ENCODE results near the gene GPRC5A.
A peak's percentile ranks its signal among the peaks of the same experiment; 100 is the strongest.

The GPRC5A gene

DNA sequence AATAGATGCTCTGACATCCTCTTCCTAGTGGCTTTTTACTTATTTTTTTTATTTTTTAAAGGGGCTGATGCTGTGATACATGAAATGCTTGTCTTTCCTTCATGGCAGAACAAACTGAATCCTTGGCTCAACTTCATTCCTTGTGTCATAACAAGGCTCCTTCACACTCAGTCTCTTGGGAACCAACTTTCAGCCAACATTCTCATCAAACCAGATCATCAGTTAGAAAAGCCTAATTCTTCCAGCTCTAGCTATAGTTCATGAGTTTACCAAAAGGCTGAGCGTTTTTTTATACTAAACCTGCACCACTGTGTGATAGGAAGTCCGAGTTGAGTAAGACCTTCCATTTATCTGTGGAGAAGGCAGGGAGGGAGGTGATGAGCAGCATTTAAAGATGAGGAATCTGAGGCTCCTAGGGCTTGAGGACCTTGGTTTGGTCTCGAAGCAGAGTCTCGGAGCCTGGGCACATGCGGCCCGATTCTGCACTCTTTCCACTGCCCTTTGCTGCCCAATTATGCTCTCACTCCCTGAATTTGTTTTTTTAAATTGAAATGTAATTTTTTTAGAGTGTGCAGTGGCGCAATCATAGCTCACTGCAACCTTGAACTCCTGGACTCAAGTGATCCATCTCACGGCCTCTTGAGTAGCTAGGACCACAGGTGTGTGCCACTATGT is 52.4 kb downstream of the GPRC5A start:
- DNase-seq: no peak

DNA sequence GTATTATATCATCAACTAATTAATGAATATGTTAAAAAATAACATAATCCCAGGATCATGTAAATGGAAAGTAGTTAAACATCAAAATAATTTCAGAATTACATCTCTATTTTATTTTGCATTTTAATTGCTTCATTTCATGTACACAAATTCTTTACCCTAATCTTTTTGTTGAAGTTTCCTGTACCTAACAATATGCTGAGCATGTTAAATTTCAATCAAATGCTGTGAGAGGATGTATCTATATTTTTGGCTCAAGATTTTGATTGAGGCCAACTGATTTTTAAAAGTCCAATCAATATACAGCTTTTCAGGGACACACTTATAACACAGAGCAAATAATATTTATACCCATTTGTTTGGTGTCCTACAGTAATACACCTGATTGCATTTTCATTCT is 54.2 kb downstream of the GPRC5A start:
- DNase-seq: no peak

DNA sequence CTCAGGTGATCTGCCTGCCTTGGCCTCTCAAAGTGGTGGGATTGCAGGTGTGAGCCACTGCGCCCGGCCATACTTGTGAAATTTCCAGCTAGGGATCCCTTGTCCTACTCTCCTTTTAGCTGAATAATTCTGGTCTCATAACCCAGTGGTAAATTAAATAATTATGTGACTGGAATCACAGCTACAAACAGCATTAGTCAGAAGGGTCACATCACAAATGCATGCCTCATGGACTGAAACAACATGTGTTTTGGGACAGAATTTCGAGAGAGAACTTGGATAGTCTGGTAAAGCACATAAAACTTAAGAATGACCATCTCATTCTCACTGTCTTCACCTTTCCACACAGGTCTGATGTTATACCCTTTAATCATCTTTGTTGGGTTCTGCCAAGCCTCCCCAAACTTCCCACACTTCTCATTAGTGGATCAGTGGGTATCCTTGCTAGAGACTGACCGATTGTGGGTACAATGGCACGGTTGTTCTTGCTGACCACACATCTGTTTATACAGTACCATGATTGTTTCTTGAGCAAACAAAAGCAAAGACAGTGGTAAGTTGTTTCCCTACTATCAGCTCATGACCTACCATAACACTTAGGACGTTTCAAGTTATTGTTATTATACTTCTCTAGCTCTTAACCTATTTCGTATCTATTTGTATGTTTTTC is 55.5 kb downstream of the GPRC5A start:
- no peak for DNase-seq

DNA sequence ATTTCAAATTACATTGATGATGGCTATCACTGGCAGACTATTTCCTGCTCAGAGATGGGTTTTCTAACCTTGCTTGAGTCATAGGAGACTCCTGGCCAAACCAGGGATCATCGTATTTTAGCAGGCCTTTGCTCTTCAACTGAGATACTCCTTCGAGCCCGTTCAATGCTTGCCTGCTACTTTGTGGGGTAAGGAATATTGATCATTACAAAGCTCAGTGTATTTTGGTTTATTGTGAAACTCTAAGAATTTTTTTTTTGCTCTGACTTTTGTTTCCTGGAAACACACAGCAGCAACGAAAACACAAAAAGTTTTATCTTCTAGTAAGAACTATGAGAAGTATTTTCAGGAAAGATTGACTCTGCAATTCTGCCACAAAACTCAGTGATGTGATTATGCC is 56.5 kb downstream of the GPRC5A start:
- DNase-seq: no peak

DNA sequence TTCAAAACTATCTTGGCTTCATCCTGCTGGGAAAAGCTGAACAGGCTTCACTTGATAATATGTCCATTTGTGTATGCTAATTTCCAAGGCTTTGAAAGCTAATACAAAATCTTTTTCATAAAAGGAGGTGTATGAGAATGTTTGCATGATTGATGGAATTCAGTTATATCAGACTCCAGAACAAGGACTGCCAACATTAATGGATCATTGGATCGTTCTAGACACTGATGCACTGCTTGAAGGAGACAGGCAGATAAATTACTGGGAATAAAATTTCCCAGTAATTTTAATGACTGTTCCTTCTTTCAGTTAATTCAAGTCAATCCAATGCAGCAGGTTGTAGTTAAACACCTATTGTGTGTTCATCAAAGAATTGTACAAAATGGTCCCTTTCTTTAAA is 60.1 kb downstream of the GPRC5A start:
- DNase-seq: no peak

DNA sequence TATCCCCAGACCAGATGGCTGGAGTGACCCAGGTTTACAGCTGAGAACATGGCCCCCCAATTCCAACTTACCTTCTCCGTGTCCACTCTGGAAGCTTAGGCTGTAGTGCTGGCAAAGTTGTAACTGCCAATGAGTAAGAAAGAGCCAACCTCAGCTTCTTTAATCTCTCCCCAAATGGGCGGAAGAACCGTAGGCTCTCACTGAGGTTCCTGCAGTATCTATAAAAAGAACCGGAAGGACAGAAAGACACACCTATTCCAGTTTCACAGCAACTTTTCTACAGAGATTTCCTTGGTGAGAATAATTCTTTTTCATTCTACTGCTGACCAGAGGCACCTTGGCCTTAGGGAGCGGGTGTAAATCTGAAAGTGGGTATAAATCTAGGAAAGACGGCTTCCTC is 60.7 kb downstream of the GPRC5A start, which contains the start of gene GPRC5D:
Gene GPRC5D, minus strand, starts transcription at position 135 of the 400 bp plus-strand sequence. CDS start 1,786 bp downstream, outside the sequence.
- DNase-seq: no peak

DNA sequence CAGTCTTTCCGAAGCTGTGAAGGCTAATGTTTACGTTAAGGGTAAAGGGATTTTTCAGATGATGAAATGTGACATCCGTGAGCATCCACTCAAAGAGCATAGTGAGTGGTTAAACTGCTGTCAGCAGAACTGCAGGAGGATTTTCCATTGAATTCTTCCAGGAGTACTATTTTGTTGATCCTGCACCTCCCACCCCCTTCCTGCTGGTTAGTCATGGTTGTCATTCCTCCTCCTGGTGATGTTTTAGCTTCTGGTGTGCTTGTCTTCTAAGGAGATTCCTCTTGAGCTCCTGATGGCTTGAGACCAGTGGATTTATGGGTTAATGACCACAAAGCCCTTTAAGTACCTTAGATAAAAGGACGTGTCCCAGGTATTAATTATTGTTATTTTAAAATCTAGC is 63.0 kb downstream of the GPRC5A start:
- DNase-seq: no peak

DNA sequence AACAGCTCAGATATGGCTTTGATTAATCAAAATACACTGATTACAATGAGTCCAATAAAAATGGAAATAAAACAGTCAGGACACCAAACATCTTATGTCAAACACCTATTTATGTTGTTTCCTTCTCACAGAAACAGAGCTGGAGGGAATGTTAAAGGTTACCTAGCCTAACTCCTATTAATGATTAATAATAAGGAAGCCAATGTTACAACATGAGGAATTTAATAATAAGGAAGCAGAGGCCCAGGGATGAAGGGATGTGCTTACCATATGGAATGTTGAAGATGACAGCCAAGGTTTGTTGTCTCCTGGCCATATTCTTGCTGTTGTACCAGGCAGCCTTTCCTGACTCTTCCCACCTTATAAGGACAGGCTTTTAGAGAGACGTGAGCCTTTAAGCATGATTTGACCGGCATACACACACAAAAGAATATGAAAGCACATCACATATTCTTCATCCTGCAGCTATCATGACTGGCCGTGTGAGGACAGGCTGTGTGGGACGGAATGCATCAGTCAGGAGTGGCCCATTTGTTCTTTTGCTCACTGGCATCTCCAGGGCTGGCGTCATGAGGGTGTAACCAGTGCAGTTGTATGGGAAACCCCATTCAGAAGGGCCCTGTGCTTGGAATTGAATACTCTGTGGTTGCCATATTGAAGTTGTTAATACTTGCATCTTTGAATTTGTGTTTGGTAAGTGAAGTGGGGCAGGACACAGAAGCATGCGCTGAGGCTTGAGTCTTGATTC is 63.7 kb downstream of the GPRC5A start:
- no peak for DNase-seq

DNA sequence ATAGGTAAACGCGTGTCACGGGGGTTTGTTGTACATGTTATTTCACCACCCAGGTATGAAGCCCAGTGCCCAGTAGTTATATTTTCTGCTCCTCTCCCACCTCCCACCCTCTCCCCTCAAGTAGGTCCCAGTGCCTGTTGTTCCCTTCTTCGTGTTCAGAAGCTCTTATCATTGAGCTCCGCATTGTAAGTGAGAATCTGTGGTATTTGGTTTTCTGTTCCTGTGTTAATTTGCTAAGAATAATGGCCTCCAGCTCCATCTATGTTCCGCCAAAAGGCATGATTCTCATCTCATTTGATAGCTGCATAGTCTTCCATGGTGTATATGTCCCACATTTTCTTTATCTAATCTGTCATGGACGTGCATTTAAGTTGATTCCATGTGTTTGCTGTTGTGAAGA is 67.5 kb downstream of the GPRC5A start:
- DNase-seq: no peak

DNA sequence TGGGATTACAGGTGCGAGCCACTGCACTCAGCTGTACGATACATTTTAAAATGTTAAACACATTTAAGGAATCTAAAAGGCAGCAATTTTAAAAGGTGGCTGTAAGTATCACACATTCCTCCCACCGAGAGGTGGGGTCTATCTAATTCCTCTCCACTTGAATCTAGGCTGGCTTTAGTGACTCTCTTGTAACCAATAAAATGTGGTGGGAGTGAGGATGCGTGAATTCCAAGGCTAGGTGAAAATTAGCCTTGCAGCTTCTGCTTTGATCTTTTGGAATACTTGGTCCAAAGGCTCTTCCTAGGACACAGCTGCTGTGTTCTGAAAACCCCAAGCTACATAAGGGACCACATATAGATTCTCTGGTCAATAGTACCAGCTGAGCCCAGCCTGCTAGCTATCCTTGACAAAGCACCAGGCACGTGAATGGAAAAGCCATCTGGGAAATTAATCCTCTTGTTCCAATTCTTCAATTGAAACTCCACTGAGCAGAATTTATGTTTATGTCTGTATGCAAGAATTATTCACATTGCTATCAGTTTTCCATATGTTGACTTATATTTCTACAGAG is 69.4 kb downstream of the GPRC5A start:
- no peak for DNase-seq

DNA sequence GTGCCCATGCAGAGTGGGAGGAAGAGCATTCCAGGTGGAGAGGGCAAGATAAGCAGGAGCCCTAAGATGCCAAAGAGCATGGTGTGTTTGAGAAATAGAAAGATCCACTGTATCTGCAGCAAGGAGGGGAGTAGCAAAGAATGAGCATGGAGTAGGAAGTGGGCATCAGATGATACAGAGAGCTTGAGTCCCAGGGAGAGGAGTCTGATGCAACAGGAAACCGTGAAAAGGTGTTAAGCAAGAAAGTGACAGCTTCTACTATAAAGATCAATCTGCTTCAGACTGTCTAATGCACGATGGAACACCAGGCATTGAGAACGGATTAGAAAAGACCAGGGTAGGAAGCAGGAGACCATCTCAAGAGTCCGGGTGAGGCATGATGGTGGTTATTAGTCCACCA is 72.9 kb downstream of the GPRC5A start:
- DNase-seq: peak; percentile 29

DNA sequence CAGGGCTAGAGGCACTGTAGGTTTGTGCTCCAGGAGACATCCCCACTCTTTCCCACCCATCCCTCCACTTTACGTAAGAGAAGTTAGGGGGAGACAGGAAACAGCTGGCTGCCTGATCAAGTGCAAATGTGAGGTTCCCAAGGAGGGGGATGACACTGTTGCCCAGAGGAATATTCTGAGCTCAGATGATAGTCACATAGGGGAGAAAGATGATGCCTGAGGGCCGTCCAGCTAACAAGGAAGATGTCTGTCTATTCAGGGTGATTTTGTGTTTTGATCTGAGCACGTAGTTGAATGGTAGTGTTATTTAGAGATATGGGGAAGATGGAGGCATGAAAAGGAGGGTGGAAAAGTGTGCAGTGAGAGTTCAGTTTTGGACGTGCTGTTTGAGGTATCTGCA is 74.5 kb downstream of the GPRC5A start:
- no peak for DNase-seq
